HL-60 (cell line): ENCODE measurements around the gene STEAP4.
"Not testable (repeated sequence)": the region's sequence is repeated elsewhere in the genome, so short reads cannot be mapped to it uniquely, and the experiment has no call there.

Experiments
- DNase-seq, 2 experiments: peaks; one replicate each; pipeline ENCODE4 v3.0.0-alpha.2; 2010 to 2020; ENCODE audit warnings: low read depth in 1 of 2, low spot score in 1 of 2
- H3K27ac ChIP-seq: fragments of 250-450 bp; sonication (Bioruptor Pico); replicated peaks from 2 replicates; pipeline ENCODE4 v1.5.1; 2020; ENCODE audit warnings: mild to moderate bottlenecking, moderate library complexity
- H3K27me3 ChIP-seq: fragments of 250-450 bp; sonication (Bioruptor Pico); 2 replicates; pipeline ENCODE4 v1.5.1; 2021; ENCODE audit warnings: mild to moderate bottlenecking, moderate library complexity; ENCODE audit not compliant: insufficient read depth, poor library complexity, severe bottlenecking
- H3K4me3 ChIP-seq: replicated peaks from 2 replicates; pipeline ENCODE4 v1.5.1; 2011; ENCODE audit warnings: mild to moderate bottlenecking, control low read depth, low read length; ENCODE audit not compliant: insufficient read depth
- CTCF ChIP-seq: IDR thresholded peaks from one replicate; pipeline ENCODE4 v1.5.1; 2011; ENCODE audit warnings: low read length, control low read depth, inconsistent platforms; ENCODE audit not compliant: insufficient read depth
- GABPA ChIP-seq: IDR thresholded peaks from 2 replicates; pipeline ENCODE4 v1.6.1; 2012; ENCODE audit warnings: low read depth
- POLR2AphosphoS5 ChIP-seq: IDR thresholded peaks from 2 replicates; pipeline ENCODE4 v1.6.1; 2012; ENCODE audit warnings: low read depth
- REST ChIP-seq: IDR thresholded peaks from 2 replicates; pipeline ENCODE4 v1.6.1; 2012; ENCODE audit warnings: low read depth; ENCODE audit not compliant: insufficient replicate concordance
- SPI1 ChIP-seq: IDR thresholded peaks from 2 replicates; pipeline ENCODE4 v1.6.1; 2012; ENCODE audit warnings: low read depth, mild to moderate bottlenecking, borderline replicate concordance

The STEAP4 gene

GRCh38 chr7:88260719-88261118, 46.0 kb downstream of the STEAP4 start:
- no peak for DNase-seq
- H3K27ac ChIP-seq = no peak overlapping the region
- no peaks in the 10 kb centered on the region for H3K27me3 ChIP-seq
- no peak for TF ChIP-seq REST
- no peak for TF ChIP-seq GABPA
- no peak for TF ChIP-seq SPI1
- TF ChIP-seq POLR2AphosphoS5 = no peak
- no peak for TF ChIP-seq CTCF
- H3K4me3 ChIP-seq = no peak overlapping the region

- DNase-seq = no peak
- H3K27me3 ChIP-seq = no peaks in the 10 kb centered on the region
- no peak overlapping the region for H3K4me3 ChIP-seq
- no peak overlapping the region for H3K27ac ChIP-seq
- no peak for TF ChIP-seq SPI1
- TF ChIP-seq CTCF = no peak
- TF ChIP-seq GABPA = no peak
- no peak for TF ChIP-seq POLR2AphosphoS5
- TF ChIP-seq REST = no peak
Observed at GRCh38 chr7:88259656-88260380, 46.9 kb downstream of the STEAP4 start.

DNA sequence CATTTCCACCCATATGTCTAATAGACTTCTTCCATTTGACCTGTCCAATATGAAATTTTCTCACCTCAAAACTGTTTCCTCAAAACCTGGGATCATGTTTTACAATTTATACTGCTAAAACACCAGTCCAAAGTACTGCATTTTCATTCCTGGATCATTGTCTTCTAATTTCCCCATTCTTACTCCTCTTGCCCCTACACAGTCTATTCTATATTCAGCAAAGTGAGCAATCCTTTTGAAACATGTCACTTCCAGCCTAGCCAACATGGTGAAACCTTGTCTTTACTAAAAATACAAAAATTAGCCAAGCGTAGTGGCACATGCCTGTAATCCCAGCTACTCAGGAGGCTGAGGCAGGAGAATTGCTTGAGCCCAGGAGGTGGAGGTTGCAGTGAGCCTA, 48.4 kb downstream of the STEAP4 start:
- not testable (repeated sequence) for H3K27ac ChIP-seq, H3K4me3 ChIP-seq, H3K27me3 ChIP-seq, DNase-seq

DNA sequence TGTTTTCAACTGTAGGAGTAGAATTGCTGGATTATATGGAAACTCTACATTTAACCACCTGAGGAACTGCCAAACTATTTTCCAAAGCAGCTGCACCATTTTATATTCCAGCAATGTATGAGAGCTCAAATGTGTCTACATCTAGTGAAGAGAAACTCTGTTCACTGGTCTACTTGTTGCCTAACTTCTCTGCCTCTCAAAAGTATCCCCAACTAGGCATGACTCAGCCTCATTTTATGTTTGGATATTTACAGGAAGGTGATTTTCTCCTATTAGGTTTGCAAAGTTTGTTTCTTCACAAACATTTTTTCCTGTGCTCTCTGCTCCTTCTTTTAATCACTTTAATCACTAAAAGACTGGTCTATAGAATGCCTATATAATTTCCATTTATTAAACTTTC, 49.8 kb downstream of the STEAP4 start:
- no peaks in the 10 kb centered on the region for H3K27me3 ChIP-seq
- TF ChIP-seq SPI1 (no peak), CTCF (no peak), GABPA (no peak), POLR2AphosphoS5 (no peak), REST (no peak)
- H3K27ac ChIP-seq = no peak overlapping the region
- no peak overlapping the region for H3K4me3 ChIP-seq
- DNase-seq = no peak
